GM12878 (cell line): ENCODE measurements around the gene KDM3B. TPM values are rescaled to one million over a fixed set of nuclear protein-coding genes. Genes with fewer than 3 reads are reported as not detected.

ENCODE experiments used
- ATAC-seq: fragments of 200-7000 bp; cut with Tn5 transposase; 3 replicates; pipeline ENCODE4 v1.9.1; 2020; ENCODE audit warnings: mild to moderate bottlenecking, moderate library complexity
- BruUV-seq: library from RNA; stranded (reverse); fragments of 400-500 nt; replicated peaks from 2 replicates; lab custom pipeline; 2021; lab: Mats Ljungman, UMichigan
- CTCF ChIA-PET: fragments of 300-600 bp; sonication (Branson Sonifier 250); formaldehyde crosslinking; extraction: SDS; loops from one replicate; lab custom pipeline; 2021; ENCODE audit warnings: inconsistent platforms; lab: Yijun Ruan, JAX
- POLR2A ChIA-PET: fragments of 350-600 bp; formaldehyde crosslinking; extraction: SDS; loops from one replicate; lab custom pipeline; 2021; ENCODE audit warnings: inconsistent platforms; lab: Charles Lee
- RAD21 ChIA-PET: fragments of 300-600 bp; sonication (Branson Sonifier 250); formaldehyde crosslinking; loops from one replicate; lab custom pipeline; 2023; ENCODE audit warnings: antibody characterized with exemption; ENCODE audit not compliant: unreplicated experiment; lab: Charles Lee
- SMC1A ChIA-PET: fragments of 300-600 bp; sonication (Branson Sonifier 250); formaldehyde crosslinking; loops from one replicate; lab custom pipeline; 2023; ENCODE audit not compliant: unreplicated experiment, uncharacterized antibody; lab: Charles Lee
- DNase-seq: peaks from one replicate; pipeline ENCODE4 v3.0.0-alpha.2; 2011; ENCODE audit warnings: low read depth, low spot score
- FAIRE-seq: peaks from 3 replicates; lab custom pipeline; 2011; peaks lifted over from hg19 to GRCh38; lab: Jason Lieb, UNC
- H2AFZ ChIP-seq: 2 replicates; pipeline ENCODE4 v1.6.0; 2011; ENCODE audit warnings: low read depth, low read length, control low read depth; ENCODE audit not compliant: control insufficient read depth
- H3K27ac ChIP-seq: 2 replicates; pipeline ENCODE4 v1.5.1; 2011; ENCODE audit warnings: control low read depth; ENCODE audit not compliant: control insufficient read depth, insufficient read depth
- H3K27me3 ChIP-seq, 2 experiments: replicated peaks in 1 of 2; 2 replicates each; pipeline versions ENCODE4 v1.6.0 to v1.6.1; 2011; ENCODE audit warnings: low read length in 1 of 2; ENCODE audit not compliant: control insufficient read depth in 2 of 2, insufficient read depth in 2 of 2
- H3K36me3 ChIP-seq, 2 experiments: 2 replicates each; pipeline ENCODE4 v1.5.1; 2011; ENCODE audit warnings: low read length in 1 of 2; ENCODE audit not compliant: control insufficient read depth in 2 of 2, insufficient read depth in 2 of 2
- H3K4me1 ChIP-seq: 2 replicates; pipeline ENCODE4 v1.6.1; 2011; ENCODE audit warnings: mild to moderate bottlenecking, low read length, moderate library complexity, mixed read lengths; ENCODE audit not compliant: control insufficient read depth, insufficient read depth
- H3K4me2 ChIP-seq: 2 replicates; pipeline ENCODE4 v1.6.0; 2011; ENCODE audit warnings: control low read depth; ENCODE audit not compliant: control insufficient read depth, insufficient read depth
- H3K4me3 ChIP-seq: fragments of 200-600 bp; sonication (generic); 2 replicates; pipeline ENCODE4 v1.5.1; 2016
- H3K79me2 ChIP-seq: 2 replicates; pipeline ENCODE4 v1.6.0; 2011; ENCODE audit warnings: low read length; ENCODE audit not compliant: control insufficient read depth, insufficient read depth
- H3K9ac ChIP-seq: 2 replicates; pipeline ENCODE4 v1.8.0; 2011; ENCODE audit warnings: low read length, control low read depth, mixed read lengths; ENCODE audit not compliant: control insufficient read depth, insufficient read depth
- H3K9me3 ChIP-seq: replicated peaks from 3 replicates; pipeline ENCODE4 v1.5.1; 2011; ENCODE audit warnings: mild to moderate bottlenecking, low read length; ENCODE audit not compliant: control insufficient read depth, insufficient read depth
- H4K20me1 ChIP-seq: 2 replicates; pipeline ENCODE4 v1.6.0; 2011; ENCODE audit not compliant: control insufficient read depth, insufficient read depth
- BCL3 ChIP-seq: IDR thresholded peaks from 2 replicates; pipeline ENCODE4 v1.6.1; 2011; ENCODE audit warnings: borderline replicate concordance, low read depth, mild to moderate bottlenecking, moderate library complexity, low read length; ENCODE audit not compliant: insufficient read depth, poor library complexity, severe bottlenecking
- BCLAF1 ChIP-seq: fragments of 450-650 bp; IDR thresholded peaks from 2 replicates; pipeline ENCODE4 v1.6.1; 2017; ENCODE audit warnings: antibody characterized with exemption, mild to moderate bottlenecking, moderate library complexity
- NFIC ChIP-seq: IDR thresholded peaks from 2 replicates; pipeline ENCODE4 v1.6.1; 2012; ENCODE audit warnings: low read depth, mild to moderate bottlenecking, inconsistent platforms, low read length, moderate library complexity
- ZNF207 ChIP-seq: fragments of 450-650 bp; IDR thresholded peaks from 2 replicates; pipeline ENCODE4 v1.6.1; 2014; ENCODE audit warnings: antibody characterized with exemption, mild to moderate bottlenecking, borderline replicate concordance
- ZNF622 ChIP-seq: fragments of 450-650 bp; IDR thresholded peaks from 2 replicates; pipeline ENCODE4 v1.6.1; 2017; ENCODE audit warnings: mild to moderate bottlenecking, inconsistent platforms
- WGBS: methylation state at CpG from one replicate; pipeline ENCODE4 v1.1.6; 2016; ENCODE audit warnings: low lambda C conversion rate; ENCODE audit not compliant: insufficient replicate concordance, insufficient coverage; ENCODE audit errors: missing lambda C conversion rate; 5-methylcytosine and 5-hydroxymethylcytosine counted together
- in situ Hi-C: fragments of 300-500 bp; cut with MboI; formaldehyde crosslinking; loops from 9 replicates; pipeline ENCODE4 v1.14.3; 2018; ENCODE audit warnings: mixed read lengths
- intact Hi-C: fragments of 100-400 bp; cut with micrococcal nuclease; formaldehyde crosslinking; loops from one replicate; pipeline ENCODE4 v1.14.2; 2022; ENCODE audit not compliant: unreplicated experiment
- polyA plus RNA-seq, 11 experiments: library from polyadenylated mRNA; depleted of rRNA in 4 of 11; unstranded in 6 of 11; stranded (reverse) in 5 of 11; fragments of >200 nt; fragmentation: Nextera tagmentation in 4 of 11; fragmentation: Illumina TruSeq in 1 of 11; extraction: Ambion mirVana in 4 of 11; extraction: Trizol in 1 of 11; gene quantifications; 1 replicate in 1 of 11; 2 replicates in 10 of 11; pipeline versions ENCODE4 v1.2.1 to v1.2.3, GENCODE V29; 2011 to 2016; ENCODE audit warnings: inconsistent platforms in 2 of 11, missing spikeins in 2 of 11, low read depth in 1 of 11
- total RNA-seq, 4 experiments: library from RNA; depleted of rRNA in 3 of 4; stranded (reverse); fragments of >200 nt in 3 of 4; fragmentation: Illumina TruSeq in 1 of 4; extraction: Trizol in 1 of 4; gene quantifications; 2 replicates each; pipeline versions ENCODE4 v1.2.1 to v1.2.3, GENCODE V29; 2013 to 2021

KDM3B gene
- total and polyA plus RNA-seq, 10 of the 15 experiments (the other 5 are each of a cell fraction or from before 2014, with no cell fraction given): 8.5 to 45.7 (median 29.0) TPM

GRCh38 chr5:138344887-138345622 lies 7.4 kb upstream of the KDM3B start:
- Histone ChIP-seq H2AFZ (no peak overlapping the region), H3K79me2 (peaks cover 16% of the 10 kb centered on the region), H3K27ac (no peak overlapping the region), H3K4me2 (no peak overlapping the region), H3K9me3 (no peaks in the 10 kb centered on the region), H3K36me3 (peaks cover 17% of the 10 kb centered on the region in 2 experiments; a peak in 3 of 4 replicates), H3K4me3 (no peak overlapping the region), H3K4me1 (no peaks in the 10 kb centered on the region), H4K20me1 (no peaks in the 10 kb centered on the region), H3K9ac (no peak overlapping the region), H3K27me3 (no peaks in the 10 kb centered on the region)
- WGBS: 97% methylated on average over 32 of the region's 32 CpGs
- RAD21 ChIA-PET: interaction anchor here (1.8 kb wide), 1 partner anchor 13 kb away, joined by 3 read pairs; no protein-coding TSS in a partner anchor
- CTCF ChIA-PET: interaction anchor here (1.2 to 1.7 kb wide), 3 partner anchors 10 to 199 kb away, joined by 3 to 7 read pairs (median 4); partner anchors contain the start of gene CDC25C
- SMC1A ChIA-PET: no interaction called here
- no TSS peak for BruUV-seq
- POLR2A ChIA-PET: interaction anchor here (0.5 to 0.6 kb wide), 2 partner anchors 73 to 75 kb away, joined by 3 to 5 read pairs; no protein-coding TSS in a partner anchor
- TF ChIP-seq BCL3 (no peak), NFIC (no peak), ZNF207 (no peak), BCLAF1 (no peak), ZNF622 (no peak)
- ATAC-seq (no peak), DNase-seq (no peak), FAIRE-seq (no peak)
- intact Hi-C loops: no loop called here
- in situ Hi-C loops: no loop called here
